ENCODE results near the gene AKAP8L. TPM values are rescaled to one million over a fixed set of nuclear protein-coding genes. Genes with fewer than 3 reads are reported as not detected.

Gene AKAP8L
- total and polyA plus RNA-seq, 9 of the 15 experiments (the other 6 are each of a cell fraction or from before 2014, with no cell fraction given): 2.4 to 116 (median 70.7) TPM

- H3K9me3 ChIP-seq (replicated peaks; ENCODE audit: control insufficient read depth, insufficient read depth, low read depth, low read length): no peaks in the 10 kb centered on the region
- no peak for FAIRE-seq
- H3K9ac ChIP-seq (ENCODE audit: insufficient read depth in 1 of 2, low read depth in 2 of 2, low read length in 2 of 2): no peak overlapping the region
- no peaks in the 10 kb centered on the region for H3K9me1 ChIP-seq (ENCODE audit: control insufficient read depth, insufficient read depth, low read length)
- BruUV-seq (replicated peaks): no TSS peak
- no peak for ATAC-seq
- H3K27me3 ChIP-seq (ENCODE audit: control insufficient read depth in 2 of 2, insufficient read depth in 2 of 2, low read length in 2 of 2): peaks cover 5 to 45% of the 10 kb centered on the region in 2 experiments; a peak in 3 of 5 replicates
- ChIA-PET POLR2A (no interaction called here), CTCF (ENCODE audit: low intra/inter-chr PET ratio) (no interaction called here)
- no peak overlapping the region for H2AFZ ChIP-seq (ENCODE audit: low read depth, low read length)
- H3K36me3 ChIP-seq (ENCODE audit: control insufficient read depth, insufficient read depth, low read length): no peaks in the 10 kb centered on the region
- peaks cover 29 to 41% of the 10 kb centered on the region in 2 experiments for H3K4me1 ChIP-seq (replicated peaks in 1 of 2; ENCODE audit: control insufficient read depth in 2 of 2, insufficient read depth in 2 of 2, low read length in 2 of 2)
- peak in 1 of 4 experiments; percentile 19 for DNase-seq (ENCODE audit: extremely low read depth in 1 of 4, low spot score in 3 of 4)
- intact Hi-C loops (cut with micrococcal nuclease): no loop called here
- TF ChIP-seq ETV5 (CRISPR knock-in tag; IDR thresholded peaks at IDR 0.05; ENCODE audit: low read depth) (no peak), NFIC (IDR thresholded peaks at IDR 0.05) (peak; percentile 86), BCOR (IDR thresholded peaks at IDR 0.05) (peak; percentile 99)
- WGBS (ENCODE audit: insufficient coverage, low coverage, missing lambda C conversion rate): 7% methylated on average over 13 of the region's 17 CpGs
- no peak overlapping the region for H3K4me2 ChIP-seq (ENCODE audit: insufficient read depth, low read length)
- H3K27ac ChIP-seq (ENCODE audit: extremely low read depth, low read depth, low read length): no peak overlapping the region
- no peaks in the 10 kb centered on the region for H3K79me2 ChIP-seq (ENCODE audit: control insufficient read depth, insufficient read depth, low read length)
- H4K20me1 ChIP-seq (replicated peaks; ENCODE audit: control insufficient read depth, insufficient read depth, low read length): peaks cover 2% of the 10 kb centered on the region; the same call in 1 of the 2 replicates
- no peak overlapping the region for H3K4me3 ChIP-seq
- in situ Hi-C loops (cut with MboI): no loop called here
Observed at GRCh38 chr19:15448044-15448777, 29.4 kb upstream of the AKAP8L start.

- ChIA-PET CTCF (ENCODE audit: low intra/inter-chr PET ratio) (no interaction called here), POLR2A (interaction anchor here (1.0 kb wide), 1 partner anchor 26 kb away, joined by 3 read pairs; no protein-coding TSS in a partner anchor)
- Histone ChIP-seq H3K4me2 (ENCODE audit: insufficient read depth, low read length) (no peak overlapping the region), H3K4me3 (no peak overlapping the region), H2AFZ (ENCODE audit: low read depth, low read length) (no peak overlapping the region), H3K9me1 (ENCODE audit: control insufficient read depth, insufficient read depth, low read length) (no peaks in the 10 kb centered on the region), H3K27ac (ENCODE audit: extremely low read depth, low read depth, low read length) (no peak overlapping the region), H3K9me3 (replicated peaks; ENCODE audit: control insufficient read depth, insufficient read depth, low read depth, low read length) (no peaks in the 10 kb centered on the region), H3K79me2 (ENCODE audit: control insufficient read depth, insufficient read depth, low read length) (no peaks in the 10 kb centered on the region), H4K20me1 (replicated peaks; ENCODE audit: control insufficient read depth, insufficient read depth, low read length) (no peaks in the 10 kb centered on the region; the same call in 1 of the 2 replicates), H3K4me1 (replicated peaks in 1 of 2; ENCODE audit: control insufficient read depth in 2 of 2, insufficient read depth in 2 of 2, low read length in 2 of 2) (peaks cover 23 to 34% of the 10 kb centered on the region in 2 experiments), H3K9ac (ENCODE audit: insufficient read depth in 1 of 2, low read depth in 2 of 2, low read length in 2 of 2) (no peak overlapping the region), H3K36me3 (ENCODE audit: control insufficient read depth, insufficient read depth, low read length) (no peaks in the 10 kb centered on the region), H3K27me3 (ENCODE audit: control insufficient read depth in 2 of 2, insufficient read depth in 2 of 2, low read length in 2 of 2) (peaks cover 5 to 46% of the 10 kb centered on the region in 2 experiments; a peak in 3 of 5 replicates)
- BruUV-seq (replicated peaks): no TSS peak
- ATAC-seq (no peak), FAIRE-seq (no peak), DNase-seq (ENCODE audit: extremely low read depth in 1 of 4, low spot score in 3 of 4) (no peak)
- in situ Hi-C loops (cut with MboI) (no loop called here), intact Hi-C loops (cut with micrococcal nuclease) (no loop called here)
- TF ChIP-seq TOE1 (IDR thresholded peaks at IDR 0.05; ENCODE audit: borderline replicate concordance) (no peak), TOE1 (CRISPR knock-in tag; IDR thresholded peaks at IDR 0.05; ENCODE audit: borderline replicate concordance, low read depth) (no peak), SETDB1 (IDR thresholded peaks at IDR 0.05; ENCODE audit: low read length) (no peak), ARHGAP35 (IDR thresholded peaks at IDR 0.05; ENCODE audit: partially characterized antibody) (no peak), ATF6 (CRISPR knock-in tag; IDR thresholded peaks at IDR 0.05) (no peak), CEBPZ (IDR thresholded peaks at IDR 0.05; ENCODE audit: borderline replicate concordance, low read depth, low read length) (no peak), RBM25 (IDR thresholded peaks at IDR 0.05; ENCODE audit: low read depth, low read length, severe bottlenecking) (peak; percentile 85)
- whole genome bisulfite sequencing (ENCODE audit: insufficient coverage, low coverage, missing lambda C conversion rate): 0% methylated on average over 3 of the region's 4 CpGs
Observed at GRCh38 chr19:15447057-15447456, 28.3 kb upstream of the AKAP8L start.
